Right lobe of liver (tissue), 4 donors: ENCODE results near the gene FKBP15.

Experiments
- CTCF ChIP-seq, 4 donors: fragments of 200-600 bp in 3 of 4; fragments of 450-650 bp in 1 of 4; IDR thresholded peaks; one replicate each; pipeline versions ENCODE4 v1.5.1 to v1.8.0; 2016 to 2022; ENCODE audit warnings: antibody characterized with exemption in 4 of 4, mild to moderate bottlenecking in 2 of 4
- POLR2A ChIP-seq: fragments of 450-650 bp; IDR thresholded peaks from one replicate; pipeline ENCODE4 v1.6.1; 2017; ENCODE audit warnings: antibody characterized with exemption, mild to moderate bottlenecking
- donor health status: DM: no; HTN: no; CAD: no.
- donor health status: DM: no; HTN: no; CAD: no.
- donor health status: DM: no; HTN: yes; CAD: no.

GRCh38 chr9:113238202-113238858 lies 17.3 kb upstream of the FKBP15 start:
- TF ChIP-seq CTCF (IDR thresholded peaks at IDR 0.05) (no peak), POLR2A (no peak)
